MM.1S (cell line): Measurements from ENCODE around the gene SCYGR2.

Source experiments
- DNase-seq: peaks from one replicate; pipeline ENCODE4 v3.0.0-alpha.2; 2015
- H2AFZ ChIP-seq: fragments of 300-600 bp; sonication (generic); 2 replicates; pipeline ENCODE4 v1.6.0; 2016; ENCODE audit warnings: antibody characterized with exemption, low read length
- H3F3A ChIP-seq: fragments of 300-600 bp; sonication (generic); 2 replicates; pipeline ENCODE4 v1.6.1; 2016; ENCODE audit warnings: mild to moderate bottlenecking, antibody characterized with exemption, low read length, moderate library complexity, mixed read lengths; ENCODE audit not compliant: insufficient read depth
- H3K27ac ChIP-seq: fragments of 300-600 bp; sonication (generic); 2 replicates; pipeline ENCODE4 v1.5.1; 2016; ENCODE audit warnings: mild to moderate bottlenecking, low read length
- H3K27me3 ChIP-seq: fragments of 300-600 bp; sonication (generic); replicated peaks from 2 replicates; pipeline ENCODE4 v1.6.0; 2016; ENCODE audit warnings: low read length; ENCODE audit not compliant: insufficient read depth
- H3K36me3 ChIP-seq: fragments of 300-600 bp; sonication (generic); replicated peaks from 2 replicates; pipeline ENCODE4 v1.6.1; 2016; ENCODE audit warnings: mild to moderate bottlenecking, low read length, mixed read lengths; ENCODE audit not compliant: insufficient read depth
- H3K4me1 ChIP-seq: fragments of 300-600 bp; sonication (generic); 2 replicates; pipeline ENCODE4 v1.6.1; 2016; ENCODE audit warnings: low read length, mixed read lengths
- H3K4me2 ChIP-seq: fragments of 300-600 bp; sonication (generic); 2 replicates; pipeline ENCODE4 v1.6.0; 2016; ENCODE audit warnings: low read depth, low read length
- H3K4me3 ChIP-seq: fragments of 300-600 bp; sonication (generic); 2 replicates; pipeline ENCODE4 v1.5.1; 2016; ENCODE audit warnings: low read length, mixed read lengths
- H3K79me2 ChIP-seq: fragments of 300-600 bp; sonication (generic); 2 replicates; pipeline ENCODE4 v1.6.1; 2016; ENCODE audit warnings: mixed run types, low read length, mixed read lengths
- H3K9ac ChIP-seq: fragments of 300-600 bp; sonication (generic); 2 replicates; pipeline ENCODE4 v1.6.1; 2016; ENCODE audit warnings: low read length, mixed read lengths
- H3K9me2 ChIP-seq: fragments of 300-600 bp; sonication (generic); replicated peaks from 2 replicates; pipeline ENCODE4 v1.6.1; 2016; ENCODE audit warnings: mild to moderate bottlenecking, low read length, mixed read lengths; ENCODE audit not compliant: insufficient read depth
- H3K9me3 ChIP-seq: fragments of 300-600 bp; sonication (generic); replicated peaks from 2 replicates; pipeline ENCODE4 v1.6.1; 2016; ENCODE audit warnings: mild to moderate bottlenecking, low read length, mixed read lengths; ENCODE audit not compliant: insufficient read depth
- H4K20me1 ChIP-seq: fragments of 300-600 bp; sonication (generic); 2 replicates; pipeline ENCODE4 v1.6.1; 2016; ENCODE audit warnings: mild to moderate bottlenecking, low read length, moderate library complexity, mixed read lengths; ENCODE audit not compliant: insufficient read depth
- CTCF ChIP-seq: fragments of 300-600 bp; sonication (generic); IDR thresholded peaks from 2 replicates; pipeline ENCODE4 v1.5.1; 2016; ENCODE audit warnings: antibody characterized with exemption, low read length, mixed read lengths
- EZH2 ChIP-seq: fragments of 300-600 bp; sonication (generic); optimal IDR thresholded peaks from 2 replicates; pipeline ENCODE3; 2017; ENCODE audit warnings: low read depth, mild to moderate bottlenecking, antibody characterized with exemption, low read length, mixed read lengths
- EZH2phosphoT487 ChIP-seq: fragments of 300-600 bp; sonication (generic); IDR thresholded peaks from 2 replicates; pipeline ENCODE4 v1.6.1; 2018; ENCODE audit warnings: antibody characterized with exemption, low read length

SCYGR2 gene

GRCh38 chr2:227625420-227625819 is 26.7 kb downstream of the SCYGR2 start:
- H3K36me3 ChIP-seq: no peaks in the 10 kb centered on the region
- H3K27ac ChIP-seq: no peak overlapping the region
- no peak for DNase-seq
- TF ChIP-seq CTCF (no peak), EZH2phosphoT487 (no peak), EZH2 (no peak)
- no peaks in the 10 kb centered on the region for H3K9me3 ChIP-seq
- no peaks in the 10 kb centered on the region for H3K27me3 ChIP-seq
- no peaks in the 10 kb centered on the region for H3F3A ChIP-seq
- no peak overlapping the region for H2AFZ ChIP-seq
- no peak overlapping the region for H3K9ac ChIP-seq
- H3K4me1 ChIP-seq: no peaks in the 10 kb centered on the region
- H3K4me3 ChIP-seq: no peak overlapping the region
- no peaks in the 10 kb centered on the region for H3K9me2 ChIP-seq
- no peaks in the 10 kb centered on the region for H3K79me2 ChIP-seq
- H4K20me1 ChIP-seq: no peaks in the 10 kb centered on the region
- no peak overlapping the region for H3K4me2 ChIP-seq

- Histone ChIP-seq H3K36me3 (no peaks in the 10 kb centered on the region), H3K4me1 (no peaks in the 10 kb centered on the region), H3K79me2 (no peaks in the 10 kb centered on the region), H3K4me3 (no peak overlapping the region), H3F3A (no peaks in the 10 kb centered on the region), H3K27ac (no peak overlapping the region), H3K9me2 (no peaks in the 10 kb centered on the region), H3K27me3 (no peaks in the 10 kb centered on the region), H2AFZ (no peak overlapping the region), H4K20me1 (no peaks in the 10 kb centered on the region), H3K9me3 (no peaks in the 10 kb centered on the region), H3K9ac (no peak overlapping the region), H3K4me2 (no peak overlapping the region)
- no peak for DNase-seq
- TF ChIP-seq EZH2phosphoT487: no peak
- no peak for TF ChIP-seq EZH2
- no peak for TF ChIP-seq CTCF
Observed at GRCh38 chr2:227626580-227627151, 28.0 kb downstream of the SCYGR2 start.

GRCh38 chr2:227627769-227628168 is 29.1 kb downstream of the SCYGR2 start:
- no peaks in the 10 kb centered on the region for H3K27me3 ChIP-seq
- H3K4me1 ChIP-seq: no peaks in the 10 kb centered on the region
- no peak overlapping the region for H3K4me3 ChIP-seq
- no peaks in the 10 kb centered on the region for H4K20me1 ChIP-seq
- no peaks in the 10 kb centered on the region for H3K36me3 ChIP-seq
- H3K9me3 ChIP-seq: no peaks in the 10 kb centered on the region
- no peak for DNase-seq
- H2AFZ ChIP-seq: no peak overlapping the region
- no peaks in the 10 kb centered on the region for H3F3A ChIP-seq
- no peaks in the 10 kb centered on the region for H3K9me2 ChIP-seq
- H3K27ac ChIP-seq: no peak overlapping the region
- H3K9ac ChIP-seq: no peak overlapping the region
- TF ChIP-seq EZH2: no peak
- H3K79me2 ChIP-seq: no peaks in the 10 kb centered on the region
- H3K4me2 ChIP-seq: no peak overlapping the region

GRCh38 chr2:227629435-227629834 is 30.7 kb downstream of the SCYGR2 start:
- Histone ChIP-seq H3K36me3 (no peaks in the 10 kb centered on the region), H3K4me1 (no peaks in the 10 kb centered on the region), H3K27ac (no peak overlapping the region), H3K79me2 (no peaks in the 10 kb centered on the region), H3K4me2 (no peak overlapping the region), H4K20me1 (no peaks in the 10 kb centered on the region), H3K9ac (no peak overlapping the region), H3K4me3 (no peak overlapping the region), H2AFZ (no peak overlapping the region), H3K9me3 (no peaks in the 10 kb centered on the region), H3K9me2 (no peaks in the 10 kb centered on the region), H3K27me3 (no peaks in the 10 kb centered on the region), H3F3A (no peaks in the 10 kb centered on the region)
- no peak for TF ChIP-seq CTCF
- TF ChIP-seq EZH2: no peak
- no peak for TF ChIP-seq EZH2phosphoT487
- no peak for DNase-seq
